IPS DF 6.9 (cell line): ENCODE measurements around the gene DYNC1I1.

ENCODE experiments used
- DNase-seq: peaks from one replicate; pipeline ENCODE4 v3.0.0-alpha.2; 2013; ENCODE audit warnings: low read depth, low spot score
- H3K27ac ChIP-seq: one replicate; pipeline ENCODE4 v1.5.1; 2013; ENCODE audit warnings: low read length, control low read depth
- H3K27me3 ChIP-seq: 2 replicates; pipeline ENCODE4 v1.6.1; 2013; ENCODE audit warnings: mild to moderate bottlenecking, low read length; ENCODE audit not compliant: control insufficient read depth, insufficient read depth
- H3K36me3 ChIP-seq: 2 replicates; pipeline ENCODE4 v1.6.1; 2013; ENCODE audit warnings: low read length; ENCODE audit not compliant: control insufficient read depth, insufficient read depth
- H3K4me1 ChIP-seq: 2 replicates; pipeline ENCODE4 v1.6.1; 2013; ENCODE audit warnings: low read length; ENCODE audit not compliant: control insufficient read depth, insufficient read depth
- H3K4me3 ChIP-seq: 2 replicates; pipeline ENCODE4 v1.5.1; 2013; ENCODE audit warnings: mild to moderate bottlenecking, low read length
- H3K9me3 ChIP-seq: 2 replicates; pipeline ENCODE4 v1.6.1; 2013; ENCODE audit warnings: low read length, inconsistent platforms; ENCODE audit not compliant: control insufficient read depth, insufficient read depth
- WGBS: extraction: QIAGEN DNeasy Blood & Tissue Kit; methylation state at CpG from one replicate; pipeline ENCODE4 v1.1.7; 2013; ENCODE audit warnings: mixed read lengths, missing lambda C conversion rate; ENCODE audit not compliant: insufficient read length, insufficient coverage; 5-methylcytosine and 5-hydroxymethylcytosine counted together

The DYNC1I1 gene

DNA sequence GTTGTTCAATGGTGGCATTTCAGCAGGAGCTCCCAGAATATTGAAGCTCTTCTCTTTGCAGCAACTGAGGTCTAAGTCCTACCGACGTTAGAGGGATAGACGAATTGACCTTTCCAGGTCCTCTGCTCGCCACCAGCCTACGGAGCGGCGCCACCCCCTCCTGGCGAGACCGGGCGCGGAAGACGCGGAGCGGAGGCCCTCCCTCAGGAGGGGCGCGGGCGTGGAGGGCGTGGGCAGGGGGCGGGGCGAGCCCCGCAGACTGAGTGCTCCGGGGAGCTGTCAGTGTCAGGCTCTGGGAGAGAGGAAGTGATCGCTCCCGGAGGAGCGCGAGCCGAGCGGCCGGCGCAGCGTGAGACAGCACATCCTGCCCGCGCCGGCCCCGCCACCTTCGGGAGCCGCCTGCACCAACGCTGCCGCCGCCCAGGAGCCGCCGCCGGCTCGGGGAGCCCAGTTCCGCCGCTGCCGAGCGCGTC is at the start of gene DYNC1I1:
Gene DYNC1I1, plus strand, starts transcription at position 257 of the 473 bp plus-strand sequence. CDS start 32,176 bp downstream, outside the sequence.
- WGBS, result no CpG with 5 or more reads among the region's 49 CpGs
- Histone ChIP-seq H3K27me3 (peaks cover 6% of the 10 kb centered on the region; the same call in 1 of the 2 replicates), H3K4me1 (0 out of 2 replicates have a peak, but pooled peaks cover 2% of the 10 kb centered on the region), H3K36me3 (no peaks in the 10 kb centered on the region), H3K9me3 (no peaks in the 10 kb centered on the region), H3K27ac (no peak within 1 kb of the TSS), H3K4me3 (peak within 1 kb of the TSS; percentile 57; the same call in 1 of the 2 replicates)
- DNase-seq, result no peak

DNA sequence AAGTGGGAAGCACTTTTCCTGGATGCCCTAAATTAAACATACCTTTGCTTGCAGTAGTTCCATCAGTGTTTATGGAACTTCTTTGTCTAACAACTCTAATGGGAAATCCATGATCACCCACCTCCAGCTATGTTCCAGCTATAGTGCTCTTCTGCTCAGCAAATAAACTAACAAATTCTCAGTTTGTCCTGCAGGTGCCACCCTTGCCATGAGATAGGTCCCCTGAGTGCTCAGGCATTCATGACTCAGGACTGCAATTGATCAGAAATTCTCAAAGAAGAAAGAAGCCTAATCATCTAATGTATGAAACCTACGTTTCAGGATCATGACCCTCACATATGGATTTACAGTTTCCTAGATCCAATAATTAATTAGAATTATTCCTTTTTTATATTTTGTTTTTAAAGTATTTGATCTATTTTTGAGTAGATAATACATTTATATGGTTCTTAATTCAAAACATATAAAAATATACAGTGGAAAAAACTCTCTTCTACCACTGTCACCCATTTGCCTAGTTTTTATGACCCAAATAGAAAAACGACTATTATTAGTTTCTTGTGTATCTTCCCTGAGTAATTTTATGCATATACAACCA is 48.7 kb upstream of the DYNC1I1 start:
- WGBS, result no CpG with 5 or more reads among the region's 2 CpGs
- no peaks in the 10 kb centered on the region for H3K4me1 ChIP-seq
- H3K4me3 ChIP-seq, result no peak overlapping the region
- no peaks in the 10 kb centered on the region for H3K9me3 ChIP-seq
- no peaks in the 10 kb centered on the region for H3K36me3 ChIP-seq
- H3K27me3 ChIP-seq, result no peaks in the 10 kb centered on the region
- peak; percentile 25 for DNase-seq
- no peak overlapping the region for H3K27ac ChIP-seq

DNA sequence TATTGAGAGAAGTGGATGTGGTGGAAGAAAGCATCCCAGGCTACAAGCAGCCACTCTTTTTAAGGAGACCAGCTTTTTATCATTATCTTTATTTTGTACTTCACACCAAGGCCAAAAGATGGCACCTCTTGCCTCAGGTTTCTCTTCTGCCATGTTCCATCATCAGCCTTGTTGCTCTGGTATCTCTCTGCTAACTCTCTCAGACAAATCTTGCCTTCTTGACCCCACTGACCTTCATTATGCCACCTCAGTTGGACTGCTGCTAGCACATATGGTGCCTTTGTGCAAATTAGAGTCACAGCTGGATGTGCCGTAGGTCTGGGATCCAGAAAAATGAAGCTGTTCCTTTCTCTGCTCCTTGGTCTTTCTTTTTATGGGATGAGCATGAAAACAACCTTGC is 47.1 kb upstream of the DYNC1I1 start:
- H3K9me3 ChIP-seq, result no peaks in the 10 kb centered on the region
- no peaks in the 10 kb centered on the region for H3K27me3 ChIP-seq
- H3K36me3 ChIP-seq, result no peaks in the 10 kb centered on the region
- no peak overlapping the region for H3K4me3 ChIP-seq
- H3K27ac ChIP-seq, result no peak overlapping the region
- H3K4me1 ChIP-seq, result no peaks in the 10 kb centered on the region
- DNase-seq, result no peak
- WGBS, result no CpG with 5 or more reads among the region's 1 CpG

DNA sequence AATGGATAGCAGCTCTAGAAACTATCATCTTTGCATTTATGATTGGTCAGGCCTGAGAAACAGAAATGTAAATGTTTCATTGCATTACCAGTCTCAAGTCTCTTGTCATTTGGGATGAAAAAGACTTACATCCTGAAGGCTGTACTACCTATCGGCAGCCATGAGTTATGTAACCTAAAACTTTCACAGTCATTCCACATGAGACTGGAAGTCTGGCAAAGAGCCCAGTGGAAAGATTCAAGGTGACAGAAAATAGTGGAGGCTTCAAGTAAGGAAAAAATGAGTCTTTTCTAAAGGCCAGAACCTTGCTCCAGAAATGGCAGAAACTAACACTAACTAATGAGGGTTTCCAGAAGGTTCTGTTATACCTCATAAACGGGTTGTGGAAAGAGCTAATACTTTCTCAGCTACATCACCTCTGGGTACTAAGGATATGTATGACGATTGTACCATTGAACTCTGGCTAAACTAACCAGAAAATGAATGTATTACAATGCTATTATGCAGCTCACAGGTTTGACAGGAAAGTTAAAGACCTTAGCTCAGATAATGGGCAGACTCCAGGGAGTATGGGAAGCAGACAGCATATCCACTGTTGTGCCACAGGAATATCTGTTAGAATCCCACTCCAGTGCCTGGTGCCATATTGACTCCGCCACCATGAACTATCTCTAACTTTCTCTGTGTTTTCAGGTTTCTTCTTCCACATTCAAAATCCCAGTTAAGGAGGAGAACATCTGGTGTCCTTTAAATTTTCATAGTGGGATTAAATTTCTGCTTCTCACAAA is 41.7 kb upstream of the DYNC1I1 start:
- Histone ChIP-seq H3K4me1 (no peaks in the 10 kb centered on the region), H3K27ac (no peak overlapping the region), H3K9me3 (no peaks in the 10 kb centered on the region), H3K36me3 (no peaks in the 10 kb centered on the region), H3K27me3 (no peaks in the 10 kb centered on the region), H3K4me3 (no peak overlapping the region)
- DNase-seq, result no peak
- no CpG with 5 or more reads among the region's 4 CpGs for WGBS

DNA sequence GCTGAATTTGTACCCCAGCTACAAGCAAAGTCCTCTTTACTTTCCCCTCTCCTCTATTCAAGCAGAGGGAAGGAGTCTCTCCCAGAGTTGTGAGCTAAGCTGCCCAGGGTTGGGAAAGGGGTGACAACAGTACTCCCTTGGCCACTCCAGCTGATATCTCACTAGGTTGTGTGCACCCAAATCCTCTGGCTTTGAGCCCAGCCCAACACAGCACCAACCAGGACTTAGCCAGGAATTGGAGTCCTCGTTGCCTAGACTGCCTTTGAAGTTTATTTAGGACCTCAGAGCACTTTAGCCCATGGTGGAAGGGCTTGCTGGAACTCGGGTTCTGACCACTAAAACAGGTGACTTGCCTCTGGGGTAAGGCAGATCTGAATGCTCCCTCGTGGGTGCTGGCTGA is 35.7 kb upstream of the DYNC1I1 start:
- Histone ChIP-seq H3K9me3 (no peaks in the 10 kb centered on the region), H3K4me3 (no peak overlapping the region), H3K27ac (no peak overlapping the region), H3K36me3 (no peaks in the 10 kb centered on the region), H3K4me1 (no peaks in the 10 kb centered on the region), H3K27me3 (no peaks in the 10 kb centered on the region)
- WGBS, result no CpG with 5 or more reads among the region's 3 CpGs
- no peak for DNase-seq

DNA sequence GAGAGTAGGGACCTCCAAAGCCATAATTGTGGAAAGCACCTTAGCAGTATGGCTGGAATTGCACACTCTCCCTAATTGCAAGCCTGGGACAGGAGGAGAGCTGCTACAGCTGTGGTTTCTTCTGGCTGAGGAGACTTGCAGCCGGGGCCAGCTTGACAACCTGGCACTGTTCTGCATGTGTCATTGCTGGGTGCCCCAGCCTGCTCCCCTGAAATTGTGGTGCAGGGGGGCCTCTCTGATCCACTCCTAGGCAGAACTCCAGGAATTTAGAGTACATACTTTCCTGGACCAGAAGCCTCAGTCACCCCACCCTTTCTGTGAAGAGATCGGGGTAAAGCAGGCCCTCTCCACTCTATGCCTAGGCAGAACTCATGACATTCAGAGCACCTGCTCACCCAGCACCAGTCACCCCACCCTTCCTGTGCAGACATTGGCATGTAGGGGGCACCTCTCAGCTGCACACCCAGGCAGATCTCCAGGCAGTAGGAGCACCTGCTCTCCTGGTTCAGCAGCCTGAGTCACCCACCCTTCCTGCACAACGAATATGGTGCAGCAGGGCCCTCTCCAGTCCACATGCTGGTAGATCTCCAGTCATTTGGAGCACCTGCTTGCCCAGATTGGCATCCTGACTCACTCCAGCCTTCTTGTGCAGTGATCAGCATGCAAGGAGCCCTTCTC is 34.4 kb upstream of the DYNC1I1 start:
- Histone ChIP-seq H3K9me3 (no peaks in the 10 kb centered on the region), H3K36me3 (no peaks in the 10 kb centered on the region), H3K27ac (no peak overlapping the region), H3K27me3 (no peaks in the 10 kb centered on the region), H3K4me1 (no peaks in the 10 kb centered on the region), H3K4me3 (no peak overlapping the region)
- DNase-seq, result no peak
- no CpG with 5 or more reads among the region's 3 CpGs for WGBS

DNA sequence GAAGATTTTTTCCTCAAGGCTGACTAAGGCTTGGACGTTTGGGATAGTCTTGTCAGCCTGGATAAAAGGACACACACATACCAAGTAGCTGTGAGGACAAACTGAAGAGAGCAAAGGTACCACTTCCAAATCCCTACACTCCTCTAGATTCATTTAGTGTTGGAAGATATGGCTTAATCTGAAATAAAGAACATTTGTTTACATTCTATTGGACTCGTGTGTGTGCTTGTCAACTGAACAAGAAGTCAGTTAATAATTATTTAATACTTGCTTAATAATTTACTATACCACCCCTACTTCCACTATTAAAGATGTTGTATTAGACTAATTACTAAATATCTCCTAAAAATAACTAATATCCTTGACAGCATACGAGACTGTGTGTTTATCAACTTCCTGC is 23.3 kb upstream of the DYNC1I1 start:
- DNase-seq, result no peak
- Histone ChIP-seq H3K27ac (no peak overlapping the region), H3K27me3 (no peaks in the 10 kb centered on the region), H3K4me1 (no peaks in the 10 kb centered on the region), H3K9me3 (no peaks in the 10 kb centered on the region), H3K4me3 (no peak overlapping the region), H3K36me3 (no peaks in the 10 kb centered on the region)
- no CpG with 5 or more reads among the region's 3 CpGs for WGBS

DNA sequence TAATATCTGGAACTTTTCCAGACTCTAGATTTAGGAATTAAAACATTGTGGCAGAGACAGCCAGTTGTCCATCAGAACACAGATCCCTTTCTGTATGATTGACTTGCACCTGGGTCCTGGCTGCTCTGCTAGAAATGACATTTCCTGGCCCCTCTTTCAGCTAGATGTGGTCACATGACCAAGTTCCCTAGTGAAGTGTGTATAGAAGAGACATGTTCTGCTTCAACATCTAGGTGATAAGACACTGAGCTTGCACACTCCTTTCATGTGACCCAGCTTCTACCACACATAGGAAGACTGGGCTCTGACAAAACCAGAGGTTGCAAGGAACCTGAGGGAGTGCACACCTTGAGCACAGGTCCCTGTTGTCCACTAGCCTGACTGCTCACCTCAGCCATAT is 22.8 kb upstream of the DYNC1I1 start:
- H3K9me3 ChIP-seq, result no peaks in the 10 kb centered on the region
- no peaks in the 10 kb centered on the region for H3K27me3 ChIP-seq
- H3K4me3 ChIP-seq, result no peak overlapping the region
- DNase-seq, result no peak
- no peaks in the 10 kb centered on the region for H3K36me3 ChIP-seq
- no peak overlapping the region for H3K27ac ChIP-seq
- no peaks in the 10 kb centered on the region for H3K4me1 ChIP-seq

DNA sequence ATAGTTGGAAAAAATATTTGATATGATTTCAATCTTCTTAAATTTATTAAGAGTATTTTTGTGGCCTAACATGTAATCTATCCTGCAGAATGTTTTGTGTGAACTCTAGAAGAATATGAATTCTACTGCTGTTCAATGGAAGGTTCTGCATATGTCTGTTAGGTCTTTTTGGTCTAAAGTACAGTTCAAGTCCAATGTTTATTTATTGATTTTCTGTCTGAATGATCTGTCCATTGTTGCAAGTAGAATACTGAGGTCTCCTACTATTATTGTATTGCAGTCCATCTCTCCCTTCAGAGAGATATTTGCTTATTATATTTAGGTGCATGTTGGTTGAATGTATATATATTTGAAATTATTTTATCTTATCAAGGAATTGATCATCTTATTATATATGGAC is 18.9 kb upstream of the DYNC1I1 start:
- Histone ChIP-seq H3K27me3 (no peaks in the 10 kb centered on the region), H3K9me3 (no peaks in the 10 kb centered on the region), H3K36me3 (no peaks in the 10 kb centered on the region), H3K4me1 (no peaks in the 10 kb centered on the region), H3K4me3 (no peak overlapping the region), H3K27ac (no peak overlapping the region)
- no peak for DNase-seq

DNA sequence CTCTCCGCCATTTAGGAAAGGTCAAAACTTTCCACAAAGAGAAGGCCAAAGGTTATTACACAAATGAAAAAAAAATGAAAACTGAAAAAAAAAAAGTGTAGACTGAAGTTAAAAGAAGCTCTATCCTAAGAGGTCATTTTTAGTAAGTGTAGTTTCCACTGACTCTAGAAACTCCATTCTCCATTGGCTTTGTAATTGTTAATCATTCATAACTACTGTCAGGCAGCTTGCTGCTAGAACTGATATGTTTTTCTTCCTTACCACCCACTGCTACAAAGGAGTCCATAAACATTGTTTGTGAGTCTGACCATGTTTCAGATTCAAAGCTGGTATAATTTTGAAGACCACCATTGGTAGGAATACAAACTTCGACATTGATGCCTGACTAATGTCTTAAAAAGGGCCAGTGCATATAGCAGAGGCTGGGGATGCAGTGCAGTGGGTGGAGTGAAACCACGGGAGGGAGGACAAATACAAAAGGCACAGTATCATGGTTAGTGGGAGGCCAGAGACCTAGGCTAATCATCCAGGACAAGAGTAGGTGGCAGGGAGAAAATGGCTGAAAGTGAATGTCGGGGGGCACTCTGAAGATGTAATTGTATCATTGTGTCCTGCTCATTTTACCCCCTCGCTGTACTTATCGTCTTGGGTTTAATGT is 16.9 kb upstream of the DYNC1I1 start:
- no peak overlapping the region for H3K27ac ChIP-seq
- H3K27me3 ChIP-seq, result no peaks in the 10 kb centered on the region
- H3K36me3 ChIP-seq, result no peaks in the 10 kb centered on the region
- no peak for DNase-seq
- no CpG with 5 or more reads among the region's 6 CpGs for WGBS
- H3K9me3 ChIP-seq, result no peaks in the 10 kb centered on the region
- no peaks in the 10 kb centered on the region for H3K4me1 ChIP-seq
- no peak overlapping the region for H3K4me3 ChIP-seq
